Measurements from ENCODE around the gene GAL3ST2.
A peak's percentile ranks its signal among the peaks of the same experiment; 100 is the strongest.
"Not testable (repeated sequence)": the region's sequence is repeated elsewhere in the genome, so short reads cannot be mapped to it uniquely, and the experiment has no call there.

The GAL3ST2 gene

GRCh38 chr2:241769819-241770184, 6.8 kb upstream of the GAL3ST2 start:
- no peak for DNase-seq

GRCh38 chr2:241770185-241770935, 6.3 kb upstream of the GAL3ST2 start:
- no peak for DNase-seq

- no peak for DNase-seq
Measured at GRCh38 chr2:241770936-241771285, 5.7 kb upstream of the GAL3ST2 start.

- DNase-seq: no peak
Measured at GRCh38 chr2:241771286-241772062, 5.1 kb upstream of the GAL3ST2 start.

- peak; percentile 50 for DNase-seq
Measured at GRCh38 chr2:241772063-241772499, 4.5 kb upstream of the GAL3ST2 start.

- no peak for DNase-seq
Measured at GRCh38 chr2:241773511-241774418, 2.9 kb upstream of the GAL3ST2 start.

GRCh38 chr2:241774419-241775222, 2.0 kb upstream of the GAL3ST2 start:
- no peak for DNase-seq

- no peak for DNase-seq
Measured at GRCh38 chr2:241775223-241776177, 1.1 kb upstream of the GAL3ST2 start.

- no peak for DNase-seq
Measured at GRCh38 chr2:241777170-241777685, 606 bp downstream of the GAL3ST2 start.

GRCh38 chr2:241777686-241778627, 1.3 kb downstream of the GAL3ST2 start:
- DNase-seq: no peak

GRCh38 chr2:241780939-241781569, 4.4 kb downstream of the GAL3ST2 start:
- DNase-seq: no peak

GRCh38 chr2:241782053-241782452, 5.4 kb downstream of the GAL3ST2 start:
- DNase-seq: not testable (repeated sequence)

- no peak for DNase-seq
Measured at GRCh38 chr2:241788135-241788534, 11.5 kb downstream of the GAL3ST2 start.

- DNase-seq: peak; percentile 67
Measured at GRCh38 chr2:241788572-241788971, 11.9 kb downstream of the GAL3ST2 start.

- DNase-seq: not testable (repeated sequence)
Measured at GRCh38 chr2:241791385-241791784, 14.8 kb downstream of the GAL3ST2 start.

- no peak for DNase-seq
Measured at GRCh38 chr2:241793385-241793784, 16.8 kb downstream of the GAL3ST2 start.

- no peak for DNase-seq
Measured at GRCh38 chr2:241794250-241794823, 17.7 kb downstream of the GAL3ST2 start.

Measured in activated CD4-positive, alpha-beta T cell treated with anti-CD3 and anti-CD28 coated beads, Interleukin-2, Interleukin-6, amounts not matched to agents 100 ng/mL and 50 ng/mL, durations not matched to agents 16 hours and 8 hours (primary cell).